HepG2 (cell line): ENCODE measurements around the gene SND1. TPM values are rescaled to one million over a fixed set of nuclear protein-coding genes. Genes with fewer than 3 reads are reported as not detected.

Source experiments
- ATAC-seq: fragments of 200-7000 bp; cut with Tn5 transposase; 3 replicates; pipeline ENCODE4 v1.9.1; 2020; ENCODE audit warnings: mild to moderate bottlenecking, moderate library complexity
- BruUV-seq: library from RNA; stranded (reverse); fragments of 400-500 nt; replicated peaks from 2 replicates; lab custom pipeline; 2021; lab: Mats Ljungman, UMichigan
- CTCF ChIA-PET: fragments of 300-600 bp; formaldehyde crosslinking; extraction: SDS; loops from one replicate; lab custom pipeline; 2021; ENCODE audit warnings: low total read pairs, inconsistent platforms, low intra/inter-chr PET ratio; lab: Yijun Ruan, JAX
- POLR2A ChIA-PET: fragments of 350-600 bp; sonication (Branson Sonifier 250); formaldehyde crosslinking; loops from one replicate; lab custom pipeline; 2020; ENCODE audit warnings: antibody characterized with exemption, inconsistent platforms; lab: Yijun Ruan, JAX
- DNase-seq: peaks from one replicate; pipeline ENCODE4 v3.0.0-alpha.2; 2015; ENCODE audit warnings: low spot score
- FAIRE-seq: peaks from 3 replicates; lab custom pipeline; 2011; peaks lifted over from hg19 to GRCh38; lab: Jason Lieb, UNC
- H2AFZ ChIP-seq: one replicate; pipeline ENCODE4 v1.6.1; 2011; ENCODE audit warnings: low read length, inconsistent platforms
- H3K27ac ChIP-seq: fragments of 300-600 bp; 3 replicates; pipeline ENCODE4 v1.8.0; 2011; ENCODE audit warnings: mixed run types, mild to moderate bottlenecking, mixed read lengths, low read length, inconsistent platforms; ENCODE audit not compliant: insufficient read depth; ENCODE audit errors: extremely low read length
- H3K27me3 ChIP-seq, 2 experiments: fragments of 200-600 bp in 1 of 2; 2 replicates in 1 of 2; 3 replicates in 1 of 2; pipeline versions ENCODE4 v1.6.0 to v1.8.0; 2011; ENCODE audit warnings: low read length in 2 of 2, mild to moderate bottlenecking in 2 of 2, moderate library complexity in 2 of 2, inconsistent platforms in 1 of 2; ENCODE audit not compliant: insufficient read depth in 2 of 2, control insufficient read depth in 1 of 2
- H3K36me3 ChIP-seq, 2 experiments: fragments of 200-600 bp in 1 of 2; replicated peaks in 1 of 2; 2 replicates in 1 of 2; 3 replicates in 1 of 2; pipeline versions ENCODE4 v1.5.1 to v1.8.0; 2011; ENCODE audit warnings: low read length in 2 of 2, inconsistent platforms in 1 of 2; ENCODE audit not compliant: insufficient read depth in 2 of 2, control insufficient read depth in 1 of 2
- H3K4me1 ChIP-seq: 2 replicates; pipeline ENCODE4 v1.5.1; 2012; ENCODE audit warnings: low read length, inconsistent platforms; ENCODE audit not compliant: insufficient read depth
- H3K4me2 ChIP-seq: 2 replicates; pipeline ENCODE4 v1.6.0; 2011; ENCODE audit warnings: low read depth, low read length, inconsistent platforms
- H3K4me3 ChIP-seq, 3 experiments: fragments of 200-600 bp in 1 of 3; sonication (generic), shearing (Covaris generic) in 1 of 3; replicated peaks in 1 of 3; 2 replicates each; pipeline ENCODE4 v1.5.1; 2011 to 2016; ENCODE audit warnings: low read length in 3 of 3, inconsistent platforms in 2 of 3, low read depth in 2 of 3, mild to moderate bottlenecking in 2 of 3, control low read depth in 1 of 3, mixed read lengths in 1 of 3; ENCODE audit not compliant: insufficient read depth in 1 of 3
- H3K79me2 ChIP-seq: one replicate; pipeline ENCODE4 v1.6.1; 2011; ENCODE audit warnings: low read length, inconsistent platforms; ENCODE audit not compliant: insufficient read depth
- H3K9ac ChIP-seq: 2 replicates; pipeline ENCODE4 v1.6.0; 2011; ENCODE audit warnings: mild to moderate bottlenecking, low read depth, low read length, inconsistent platforms; ENCODE audit not compliant: insufficient read depth
- H3K9me3 ChIP-seq: 2 replicates; pipeline ENCODE4 v1.5.1; 2012; ENCODE audit warnings: mild to moderate bottlenecking, low read length
- H4K20me1 ChIP-seq: 2 replicates; pipeline ENCODE4 v1.6.0; 2011; ENCODE audit warnings: inconsistent platforms, mild to moderate bottlenecking, low read length, moderate library complexity; ENCODE audit not compliant: insufficient read depth
- MAF1 ChIP-seq: sonication (generic); formaldehyde crosslinking; IDR thresholded peaks from 2 replicates; pipeline ENCODE4 v1.5.0; 2020; ENCODE audit warnings: missing genetic modification reagents, borderline replicate concordance
- PITX1 ChIP-seq: sonication (generic); formaldehyde crosslinking; IDR thresholded peaks from 2 replicates; pipeline ENCODE4 v1.5.1; 2020; ENCODE audit warnings: mild to moderate bottlenecking, missing genetic modification reagents
- SNAPC2 ChIP-seq: sonication (generic); formaldehyde crosslinking; IDR thresholded peaks from 2 replicates; pipeline ENCODE4 v1.8.1; 2022; ENCODE audit warnings: mild to moderate bottlenecking, missing genetic modification reagents
- WIZ ChIP-seq: sonication (generic); formaldehyde crosslinking; IDR thresholded peaks from 2 replicates; pipeline ENCODE4 v1.5.1; 2020; ENCODE audit warnings: mild to moderate bottlenecking, missing genetic modification reagents
- ZNF607 ChIP-seq: sonication (generic); formaldehyde crosslinking; IDR thresholded peaks from 2 replicates; pipeline ENCODE4 v1.5.1; 2020; ENCODE audit warnings: missing genetic modification reagents, mild to moderate bottlenecking, borderline replicate concordance
- WGBS: methylation state at CpG from one replicate; pipeline ENCODE4 v1.1.6; 2017; ENCODE audit warnings: low lambda C conversion rate; 5-methylcytosine and 5-hydroxymethylcytosine counted together
- in situ Hi-C: cut with HindIII; loops from 2 replicates; pipeline ENCODE4 v1.10.0; 2017; ENCODE audit warnings: low pct_unique_long_range_greater_than_20kb; ENCODE audit not compliant: extremely low pct_ligation_motif_present
- intact Hi-C: fragments of 100-400 bp; cut with micrococcal nuclease; formaldehyde crosslinking; loops from one replicate; pipeline ENCODE4 v1.10.0; 2022; ENCODE audit not compliant: unreplicated experiment
- polyA plus RNA-seq, 8 experiments: library from polyadenylated mRNA; depleted of rRNA in 3 of 8; stranded (reverse) in 7 of 8; unstranded in 1 of 8; fragments of >200 nt; fragmentation: Illumina TruSeq in 4 of 8; extraction: Trizol in 4 of 8; gene quantifications; 2 replicates each; pipeline versions ENCODE4 v1.2.1 to v1.2.3, GENCODE V29; 2011 to 2016; ENCODE audit warnings: low read depth in 4 of 8, missing spikeins in 1 of 8, mixed read lengths in 1 of 8; ENCODE audit not compliant: insufficient read depth in 1 of 8
- total RNA-seq, 5 experiments: library from RNA; depleted of rRNA; stranded (reverse); fragments of >200 nt; fragmentation: Illumina TruSeq; extraction: Trizol; gene quantifications; 2 replicates each; pipeline ENCODE4 v1.2.3, GENCODE V29; 2016; ENCODE audit warnings: low read depth in 1 of 5
- TF ChIP-seq, protein P1 (sequence below): sonication (generic); formaldehyde crosslinking; IDR thresholded peaks from 2 replicates; pipeline ENCODE4 v1.5.1; 2020; ENCODE audit warnings: mild to moderate bottlenecking, missing genetic modification reagents, moderate library complexity
- TF ChIP-seq, protein P2 (sequence below): sonication (generic); formaldehyde crosslinking; conservative IDR thresholded peaks from 2 replicates; pipeline ENCODE4 v1.8.0; 2022; ENCODE audit warnings: low read depth, missing genetic modification reagents

The SND1 gene
- total and polyA plus RNA-seq, 2 of the 13 experiments (the other 11 are each of a cell fraction or from before 2014, with no cell fraction given), result 110 to 182 TPM

DNA sequence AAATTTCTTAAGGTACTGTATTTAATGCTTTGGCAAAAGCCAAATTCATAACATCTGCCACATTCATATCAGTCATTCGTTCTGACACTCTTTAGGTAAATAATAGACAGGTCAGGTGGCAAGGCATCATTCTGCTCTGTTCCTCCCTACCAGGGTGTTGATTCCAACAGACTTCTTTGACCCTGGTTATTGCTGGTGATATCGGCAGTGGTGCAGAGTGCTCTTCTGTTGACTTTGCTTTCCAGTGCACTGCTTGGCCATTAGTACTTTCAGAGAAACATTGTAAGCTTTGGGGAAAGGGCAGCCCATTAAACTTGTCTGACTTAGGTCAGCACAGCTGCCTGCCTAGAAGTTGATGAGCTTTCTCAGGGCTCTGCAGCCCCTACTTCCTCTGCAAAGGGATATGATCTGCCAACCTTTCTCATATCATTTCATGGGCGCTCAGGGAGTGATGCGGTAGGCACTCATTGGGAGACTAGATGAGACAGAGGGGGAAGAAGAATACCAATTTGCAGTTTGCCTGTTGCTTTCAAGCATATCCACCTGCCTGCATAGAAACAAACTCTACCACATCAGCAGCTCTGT, 240.0 kb downstream of the SND1 start (continued):
- TF ChIP-seq, protein P1, sequence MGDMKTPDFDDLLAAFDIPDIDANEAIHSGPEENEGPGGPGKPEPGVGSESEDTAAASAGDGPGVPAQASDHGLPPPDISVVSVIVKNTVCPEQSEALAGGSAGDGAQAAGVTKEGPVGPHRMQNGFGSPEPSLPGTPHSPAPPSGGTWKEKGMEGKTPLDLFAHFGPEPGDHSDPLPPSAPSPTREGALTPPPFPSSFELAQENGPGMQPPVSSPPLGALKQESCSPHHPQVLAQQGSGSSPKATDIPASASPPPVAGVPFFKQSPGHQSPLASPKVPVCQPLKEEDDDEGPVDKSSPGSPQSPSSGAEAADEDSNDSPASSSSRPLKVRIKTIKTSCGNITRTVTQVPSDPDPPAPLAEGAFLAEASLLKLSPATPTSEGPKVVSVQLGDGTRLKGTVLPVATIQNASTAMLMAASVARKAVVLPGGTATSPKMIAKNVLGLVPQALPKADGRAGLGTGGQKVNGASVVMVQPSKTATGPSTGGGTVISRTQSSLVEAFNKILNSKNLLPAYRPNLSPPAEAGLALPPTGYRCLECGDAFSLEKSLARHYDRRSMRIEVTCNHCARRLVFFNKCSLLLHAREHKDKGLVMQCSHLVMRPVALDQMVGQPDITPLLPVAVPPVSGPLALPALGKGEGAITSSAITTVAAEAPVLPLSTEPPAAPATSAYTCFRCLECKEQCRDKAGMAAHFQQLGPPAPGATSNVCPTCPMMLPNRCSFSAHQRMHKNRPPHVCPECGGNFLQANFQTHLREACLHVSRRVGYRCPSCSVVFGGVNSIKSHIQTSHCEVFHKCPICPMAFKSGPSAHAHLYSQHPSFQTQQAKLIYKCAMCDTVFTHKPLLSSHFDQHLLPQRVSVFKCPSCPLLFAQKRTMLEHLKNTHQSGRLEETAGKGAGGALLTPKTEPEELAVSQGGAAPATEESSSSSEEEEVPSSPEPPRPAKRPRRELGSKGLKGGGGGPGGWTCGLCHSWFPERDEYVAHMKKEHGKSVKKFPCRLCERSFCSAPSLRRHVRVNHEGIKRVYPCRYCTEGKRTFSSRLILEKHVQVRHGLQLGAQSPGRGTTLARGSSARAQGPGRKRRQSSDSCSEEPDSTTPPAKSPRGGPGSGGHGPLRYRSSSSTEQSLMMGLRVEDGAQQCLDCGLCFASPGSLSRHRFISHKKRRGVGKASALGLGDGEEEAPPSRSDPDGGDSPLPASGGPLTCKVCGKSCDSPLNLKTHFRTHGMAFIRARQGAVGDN (CRISPR knock-in tag), result no peak
- TF ChIP-seq WIZ (CRISPR knock-in tag) (no peak), SNAPC2 (CRISPR knock-in tag) (no peak), PITX1 (CRISPR knock-in tag) (no peak)
- TF ChIP-seq, all 625 proteins: peak for 0

DNA sequence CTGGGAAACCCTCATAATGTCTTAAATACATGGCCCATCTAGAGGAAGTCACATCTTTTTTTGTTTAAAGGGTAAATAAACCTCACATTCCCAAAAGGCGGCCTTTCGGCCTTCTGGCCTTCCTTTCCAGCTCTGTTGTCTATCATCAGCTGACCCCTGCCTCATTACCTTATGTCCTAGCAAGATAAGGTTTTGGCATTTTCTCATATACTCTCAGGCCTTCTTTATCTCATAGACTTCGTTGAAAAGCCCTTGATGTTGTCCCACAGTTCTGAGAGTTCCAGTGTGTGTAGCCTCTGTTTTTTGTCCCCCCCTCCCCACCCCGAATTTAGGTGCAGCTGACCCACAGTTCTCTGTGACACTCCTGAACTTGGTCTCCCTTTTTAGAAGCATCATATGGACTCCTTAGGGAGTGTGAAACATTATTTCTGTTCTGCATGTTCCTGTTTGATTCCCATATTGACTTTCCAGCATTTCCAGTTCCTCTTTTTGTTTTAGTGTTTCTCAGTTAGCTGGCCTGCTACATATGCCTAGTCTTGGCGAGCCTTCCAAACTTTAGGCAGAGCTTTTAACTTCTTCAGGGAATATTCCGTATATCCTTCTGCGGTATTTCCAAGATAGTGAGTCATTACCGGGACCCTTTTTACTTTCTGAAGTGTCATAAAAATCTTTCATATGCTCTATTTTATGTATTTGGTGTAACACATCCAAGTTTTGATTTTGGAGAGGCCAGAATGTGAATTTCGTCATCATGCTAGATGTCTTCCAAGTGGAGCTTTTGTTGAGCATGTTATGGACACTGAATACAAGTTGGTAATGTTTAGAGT, 240.7 kb downstream of the SND1 start:
- Histone ChIP-seq H3K36me3 (peaks cover 21 to 86% of the 10 kb centered on the region in 2 experiments), H3K9me3 (no peaks in the 10 kb centered on the region)
- CTCF ChIA-PET, result no interaction called here

More for the DNA sequence above, 240.7 kb downstream of the SND1 start:
- FAIRE-seq, result no peak
- Histone ChIP-seq H3K4me3 (no peak overlapping the region), H3K4me2 (no peak overlapping the region), H4K20me1 (peaks cover 7% of the 10 kb centered on the region; the same call in 1 of the 2 replicates), H3K27me3 (no peaks in the 10 kb centered on the region), H3K27ac (no peak overlapping the region), H3K79me2 (peaks cover 3% of the 10 kb centered on the region), H3K4me1 (peaks cover 22% of the 10 kb centered on the region; the same call in 1 of the 2 replicates), H2AFZ (no peak overlapping the region), H3K9ac (no peak overlapping the region)
- BruUV-seq, result no TSS peak
- intact Hi-C loops (no loop called here), in situ Hi-C loops (no loop called here)
- TF ChIP-seq MAF1 (CRISPR knock-in tag), result no peak
- TF ChIP-seq, protein P2, sequence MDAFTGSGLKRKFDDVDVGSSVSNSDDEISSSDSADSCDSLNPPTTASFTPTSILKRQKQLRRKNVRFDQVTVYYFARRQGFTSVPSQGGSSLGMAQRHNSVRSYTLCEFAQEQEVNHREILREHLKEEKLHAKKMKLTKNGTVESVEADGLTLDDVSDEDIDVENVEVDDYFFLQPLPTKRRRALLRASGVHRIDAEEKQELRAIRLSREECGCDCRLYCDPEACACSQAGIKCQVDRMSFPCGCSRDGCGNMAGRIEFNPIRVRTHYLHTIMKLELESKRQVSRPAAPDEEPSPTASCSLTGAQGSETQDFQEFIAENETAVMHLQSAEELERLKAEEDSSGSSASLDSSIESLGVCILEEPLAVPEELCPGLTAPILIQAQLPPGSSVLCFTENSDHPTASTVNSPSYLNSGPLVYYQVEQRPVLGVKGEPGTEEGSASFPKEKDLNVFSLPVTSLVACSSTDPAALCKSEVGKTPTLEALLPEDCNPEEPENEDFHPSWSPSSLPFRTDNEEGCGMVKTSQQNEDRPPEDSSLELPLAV (CRISPR knock-in tag), result no peak
- TF ChIP-seq ZNF607 (CRISPR knock-in tag), result no peak
- WGBS, result 92% methylated on average over 9 of the region's 9 CpGs
- ATAC-seq, result no peak
- DNase-seq, result no peak
- POLR2A ChIA-PET, result no interaction called here
